ENCODE measurements around the gene CTTNBP2NL.

CTTNBP2NL gene

GRCh38 chr1:112395821-112396652, at the start of gene CTTNBP2NL:
CTTNBP2NL (plus strand) TSS chr1:112396214; CDS start chr1:112416166, 19,952 bp downstream.
- DNase-seq = peak; percentile 91

- DNase-seq = no peak
Measured at GRCh38 chr1:112346801-112347350, 49.1 kb upstream of the CTTNBP2NL start.

- no peak for DNase-seq
Measured at GRCh38 chr1:112356765-112357164, 39.2 kb upstream of the CTTNBP2NL start.

- DNase-seq = no peak
Measured at GRCh38 chr1:112357467-112357866, 38.5 kb upstream of the CTTNBP2NL start.

GRCh38 chr1:112358061-112358770, 37.8 kb upstream of the CTTNBP2NL start:
- no peak for DNase-seq

GRCh38 chr1:112358798-112359408, 37.1 kb upstream of the CTTNBP2NL start:
- peak; percentile 27 for DNase-seq

GRCh38 chr1:112359961-112360767, 35.9 kb upstream of the CTTNBP2NL start:
- DNase-seq = no peak

- DNase-seq = no peak
Measured at GRCh38 chr1:112363636-112364035, 32.4 kb upstream of the CTTNBP2NL start.

GRCh38 chr1:112368198-112368597, 27.8 kb upstream of the CTTNBP2NL start:
- no peak for DNase-seq

GRCh38 chr1:112369392-112370285, 26.4 kb upstream of the CTTNBP2NL start:
- peak; percentile 75 for DNase-seq

- no peak for DNase-seq
Measured at GRCh38 chr1:112370996-112371395, 25.0 kb upstream of the CTTNBP2NL start.

GRCh38 chr1:112371775-112372174, 24.2 kb upstream of the CTTNBP2NL start:
- no peak for DNase-seq

- DNase-seq = no peak
Measured at GRCh38 chr1:112373806-112374205, 22.2 kb upstream of the CTTNBP2NL start.

- DNase-seq = no peak
Measured at GRCh38 chr1:112375701-112376100, 20.3 kb upstream of the CTTNBP2NL start.

- no peak for DNase-seq
Measured at GRCh38 chr1:112380356-112380755, 15.7 kb upstream of the CTTNBP2NL start.

- DNase-seq = no peak
Measured at GRCh38 chr1:112381324-112382076, 14.5 kb upstream of the CTTNBP2NL start.

GRCh38 chr1:112383759-112384370, 12.1 kb upstream of the CTTNBP2NL start:
- no peak for DNase-seq

GRCh38 chr1:112386024-112386723, 9.8 kb upstream of the CTTNBP2NL start:
- DNase-seq = no peak

- DNase-seq = no peak
Measured at GRCh38 chr1:112386731-112387346, 9.2 kb upstream of the CTTNBP2NL start.
